Right ventricle myocardium inferior (tissue), 1 donor: ENCODE data around the gene ALLC. TPM values are rescaled to one million over a fixed set of nuclear protein-coding genes. Genes with fewer than 3 reads are reported as not detected.
"Not testable (repeated sequence)": the region's sequence is repeated elsewhere in the genome, so short reads cannot be mapped to it uniquely, and the experiment has no call there.

Experiments
- ATAC-seq: fragments of 200-7000 bp; cut with Tn5 transposase; one replicate; pipeline ENCODE4 v1.9.1; 2020; ENCODE audit warnings: mild to moderate bottlenecking, moderate library complexity
- DNase-seq: peaks from one replicate; pipeline ENCODE4 v3.0.0; 2021; ENCODE audit errors: missing footprints
- intact Hi-C: fragments of 100-400 bp; cut with DNase I; formaldehyde crosslinking; loops from one replicate; pipeline ENCODE4 v1.11.0; 2022
- total RNA-seq: library from RNA; stranded (reverse); fragmentation: NEBNext Ultra II Directional; extraction: Animal tissue kit (Norgen Biotek cat#: 25700); gene quantifications from one replicate; pipeline ENCODE4 v1.2.1, GENCODE V29; 2021
- donor health status: DM: no; HTN: yes; CAD: no; lungs with severe emphysema.

ALLC gene
- total RNA-seq, 1 donor from 2014 or later, result not detected

DNA sequence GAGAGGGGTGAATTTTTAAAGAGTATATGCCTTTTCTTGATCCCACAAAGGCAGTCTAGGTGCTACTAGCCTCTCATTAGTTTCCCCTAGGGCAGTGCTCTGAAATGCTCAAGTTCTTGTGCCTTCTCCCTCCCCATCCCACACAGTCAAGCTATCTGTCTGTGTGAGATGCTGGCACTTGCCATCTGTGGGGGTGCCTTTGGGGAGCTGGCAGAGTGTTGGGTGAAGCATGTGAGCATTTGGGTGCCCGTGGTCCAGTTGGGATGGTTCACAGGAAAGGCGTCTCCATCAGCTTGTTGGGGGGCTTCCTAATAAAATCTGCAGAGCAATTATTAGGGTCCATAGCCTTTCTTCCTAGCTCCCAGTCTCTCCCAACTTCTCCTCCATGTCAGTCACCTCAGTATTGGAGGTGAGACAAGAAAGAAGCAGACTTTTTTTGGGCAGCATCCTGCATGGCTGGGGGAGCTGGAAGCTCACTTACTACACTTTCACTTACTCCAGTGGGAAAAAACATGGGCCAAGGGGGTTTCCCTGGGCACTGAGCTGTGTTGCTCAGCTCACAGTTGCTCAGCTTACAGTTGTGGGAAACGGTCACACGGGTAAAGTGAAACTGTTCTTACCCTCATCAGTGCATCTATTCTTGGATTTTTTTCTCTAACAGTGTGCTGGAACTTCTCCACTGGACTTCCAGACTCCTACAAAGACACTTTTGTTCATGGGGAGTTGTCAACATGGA is 33.8 kb upstream of the ALLC start:
- ATAC-seq (no peak), DNase-seq (no peak)
- intact Hi-C loops, result no loop called here

DNA sequence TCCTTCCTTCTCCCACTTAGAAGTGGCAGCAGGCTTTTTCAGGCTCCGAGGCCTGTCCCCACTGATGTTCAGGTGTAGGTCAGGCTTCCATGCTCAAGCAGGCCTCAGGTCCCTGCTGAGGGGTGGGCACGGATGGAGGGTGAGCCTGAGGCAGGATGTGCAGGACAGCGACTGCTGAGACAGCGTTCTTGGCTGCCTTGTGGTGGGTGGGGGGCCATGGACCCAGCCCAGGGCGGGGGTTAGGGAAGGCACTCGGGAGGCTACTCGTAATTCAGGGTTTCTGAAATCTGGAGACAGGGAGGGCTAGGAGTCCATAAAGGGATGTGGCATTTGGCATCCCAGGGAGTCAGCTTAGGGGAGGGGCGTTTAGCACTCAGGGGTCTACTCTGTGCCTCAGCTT is 32.8 kb upstream of the ALLC start:
- no peak for DNase-seq
- ATAC-seq, result no peak
- intact Hi-C loops, result no loop called here

GRCh38 chr2:3626118-3626811 is 31.7 kb upstream of the ALLC start:
- DNase-seq (no peak), ATAC-seq (peak; percentile 56)
- intact Hi-C loops, result loop anchor here (2.0 kb wide), 1 partner anchor 31 kb away; the partner anchor contains the start of gene COLEC11

- intact Hi-C loops, result loop anchor here (2.0 kb wide), 1 partner anchor 32 kb away; the partner anchor contains the start of gene COLEC11
- ATAC-seq (no peak), DNase-seq (no peak)
These were observed 31.0 kb upstream of the ALLC start for GRCh38 chr2:3626812-3627499.

- DNase-seq, result no peak
- no peak for ATAC-seq
- intact Hi-C loops, result loop anchor here (2.0 kb wide), 1 partner anchor 33 kb away; the partner anchor contains the start of gene COLEC11
These were observed 30.4 kb upstream of the ALLC start for GRCh38 chr2:3627500-3628100.

DNA sequence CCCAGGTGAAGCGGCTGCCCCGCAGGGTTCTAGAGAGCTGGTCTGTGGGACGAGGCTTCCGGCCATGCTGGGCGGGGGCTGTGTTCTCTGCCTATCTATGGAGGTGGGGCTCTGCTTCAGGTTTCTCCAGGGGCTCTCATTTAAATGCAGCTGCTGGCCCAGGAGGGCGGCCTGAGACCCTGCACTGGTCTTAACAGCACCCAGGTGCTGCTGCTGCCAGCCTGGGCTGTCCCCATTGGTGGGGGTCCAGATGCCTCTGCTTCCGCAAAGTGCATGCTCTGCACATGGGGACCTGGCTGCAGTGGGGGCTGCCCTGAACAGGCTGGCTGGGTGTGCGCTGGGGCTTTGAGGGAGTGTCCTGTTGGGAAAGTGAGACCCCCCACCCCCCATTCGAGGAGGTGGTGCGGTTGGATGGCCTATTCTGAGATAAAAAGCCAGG is 29.7 kb upstream of the ALLC start:
- DNase-seq, result no peak
- intact Hi-C loops, result no loop called here

DNA sequence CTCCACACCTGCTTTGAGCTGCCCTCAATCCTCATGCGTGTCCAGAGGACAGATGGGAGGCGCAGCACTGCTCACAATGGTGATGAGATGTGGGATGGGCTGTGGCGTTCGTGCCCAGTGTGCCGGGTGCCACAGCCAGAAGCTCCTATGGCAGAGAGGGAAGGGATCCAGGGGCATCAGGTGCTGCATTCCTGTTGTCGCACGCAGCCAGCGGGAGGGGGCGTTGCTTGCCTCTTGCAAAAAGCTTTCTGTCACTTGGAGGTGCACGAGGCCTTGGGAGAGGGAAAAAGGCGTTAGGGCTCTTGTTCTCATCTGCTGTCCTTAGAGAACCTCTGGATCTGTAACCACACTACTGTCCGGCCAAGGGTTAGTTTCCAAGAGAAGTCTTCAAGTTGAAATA is 29.2 kb upstream of the ALLC start:
- no peak for DNase-seq
- no peak for ATAC-seq
- intact Hi-C loops, result no loop called here

More for the DNA sequence above, 29.7 kb upstream of the ALLC start:
- ATAC-seq, result no peak

- intact Hi-C loops, result no loop called here
- ATAC-seq (no peak), DNase-seq (no peak)
These were observed 27.4 kb upstream of the ALLC start for GRCh38 chr2:3630631-3631030.

- intact Hi-C loops, result no loop called here
- ATAC-seq (no peak), DNase-seq (no peak)
These were observed 26.7 kb upstream of the ALLC start for GRCh38 chr2:3631161-3631850.

GRCh38 chr2:3631851-3632659 is 25.9 kb upstream of the ALLC start:
- DNase-seq, result no peak
- intact Hi-C loops, result no loop called here
- no peak for ATAC-seq

GRCh38 chr2:3633089-3633981 is 24.7 kb upstream of the ALLC start:
- ATAC-seq (no peak), DNase-seq (no peak)
- intact Hi-C loops, result no loop called here

- ATAC-seq, result no peak
These were observed 23.9 kb upstream of the ALLC start for GRCh38 chr2:3633982-3634595.

GRCh38 chr2:3634596-3635121 is 23.3 kb upstream of the ALLC start:
- ATAC-seq, result no peak
- no peak for DNase-seq
- intact Hi-C loops, result no loop called here

More at GRCh38 chr2:3633982-3634595, 23.9 kb upstream of the ALLC start:
- intact Hi-C loops, result no loop called here
- DNase-seq, result no peak

DNA sequence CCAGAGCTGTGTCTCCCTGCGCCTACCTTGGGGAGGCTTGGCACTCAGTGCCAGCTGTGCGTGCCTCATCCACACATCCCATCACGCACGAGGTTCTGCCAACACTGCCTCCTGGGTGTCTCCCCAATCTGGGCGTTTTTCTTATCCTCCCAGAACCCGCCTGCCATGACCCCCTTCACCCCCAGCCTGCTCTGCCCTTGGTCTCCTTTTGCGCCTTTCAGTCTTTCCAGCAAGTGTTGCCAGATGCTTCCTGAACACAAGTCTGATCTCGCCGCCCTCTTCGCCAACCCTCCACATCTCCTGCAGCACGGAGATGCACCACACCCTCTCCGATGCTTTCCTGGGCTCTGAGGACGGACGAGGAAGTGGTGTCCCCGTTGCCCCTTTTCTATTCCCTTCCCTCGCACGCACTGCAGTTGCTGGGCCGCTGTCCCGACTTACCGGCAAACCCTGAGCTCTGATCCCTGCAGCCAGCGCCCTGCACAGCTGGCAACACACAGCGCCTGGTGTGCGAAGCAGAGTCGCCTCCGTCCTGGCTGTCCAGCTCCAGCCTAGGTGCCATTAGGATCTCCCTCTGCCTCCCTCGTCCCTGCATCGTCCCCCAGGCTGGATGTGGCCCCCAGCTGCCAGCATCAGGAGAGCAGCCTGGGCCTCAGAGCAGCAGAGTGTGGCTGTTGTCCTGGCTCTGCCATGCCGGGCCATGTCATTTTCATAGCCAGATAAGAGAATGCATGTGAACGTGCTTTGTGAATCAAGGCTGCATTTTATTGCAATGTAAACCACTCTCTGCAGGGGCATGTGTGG is 22.6 kb upstream of the ALLC start:
- intact Hi-C loops, result no loop called here
- ATAC-seq (no peak), DNase-seq (no peak)

DNA sequence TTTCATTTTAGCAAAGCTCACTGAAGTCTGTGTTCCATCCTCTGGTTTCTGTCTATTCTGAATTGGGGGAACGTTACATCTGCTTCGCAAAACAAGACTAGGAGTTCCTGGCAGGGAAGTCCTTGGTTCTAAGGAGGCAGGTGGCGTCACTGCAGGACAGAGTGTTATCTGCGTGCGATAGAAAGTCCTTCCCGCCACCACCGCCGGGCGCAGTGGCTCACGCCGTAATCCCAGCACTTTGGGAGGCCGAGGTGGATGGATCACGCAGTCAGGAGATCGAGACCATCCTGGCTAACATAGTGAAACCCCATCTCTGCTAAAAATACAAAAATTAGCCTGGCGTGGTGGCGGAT is 22.0 kb upstream of the ALLC start:
- intact Hi-C loops, DNase-seq, ATAC-seq: not testable (repeated sequence)
